Heart right ventricle (tissue), 16 donors: ENCODE data around the gene ADAMTSL3. TPM values are rescaled to one million over a fixed set of nuclear protein-coding genes. Genes with fewer than 3 reads are reported as not detected.

Source experiments
- ATAC-seq, 8 donors: fragments of 200-7000 bp; cut with Tn5 transposase; one replicate each; pipeline ENCODE4 v1.9.1; 2020; ENCODE audit warnings: mild to moderate bottlenecking in 8 of 8, moderate library complexity in 8 of 8, moderate number of reproducible peaks in 1 of 8
- DNase-seq, 2 donors: peaks; one replicate each; pipeline ENCODE4 v3.0.0-alpha.2; 2020
- H3K27ac ChIP-seq, 10 donors: fragments of 200-600 bp; sonication (generic) in 2 of 10; one replicate each; pipeline versions ENCODE4 v1.5.0 to v1.8.0; 2020 to 2022; ENCODE audit warnings: mild to moderate bottlenecking in 3 of 10
- H3K27me3 ChIP-seq, 7 donors: fragments of 200-600 bp; one replicate each; pipeline ENCODE4 v1.8.0; 2021 to 2022; ENCODE audit warnings: mild to moderate bottlenecking in 2 of 7
- H3K36me3 ChIP-seq, 9 donors: fragments of 200-600 bp; sonication (generic) in 1 of 9; one replicate each; pipeline versions ENCODE4 v1.5.0 to v1.8.0; 2020 to 2022; ENCODE audit warnings: mild to moderate bottlenecking in 2 of 9
- H3K4me1 ChIP-seq, 9 donors: fragments of 200-600 bp; sonication (generic) in 1 of 9; one replicate each; pipeline versions ENCODE4 v1.5.0 to v1.8.0; 2020 to 2022; ENCODE audit warnings: mild to moderate bottlenecking in 4 of 9
- H3K4me3 ChIP-seq, 10 donors: fragments of 200-600 bp; sonication (generic) in 2 of 10; one replicate each; pipeline versions ENCODE4 v1.5.0 to v1.8.0; 2020 to 2022; ENCODE audit warnings: mild to moderate bottlenecking in 7 of 10, moderate library complexity in 2 of 10
- H3K9me3 ChIP-seq, 11 donors: fragments of 200-600 bp in 10 of 11; sonication (generic) in 2 of 11; one replicate each; pipeline versions ENCODE4 v1.5.0 to v1.8.0; 2013 to 2022; ENCODE audit warnings: mild to moderate bottlenecking in 2 of 11, control low read depth in 1 of 11, moderate library complexity in 1 of 11
- CTCF ChIP-seq, 9 donors: fragments of 200-600 bp; sonication (generic) in 2 of 9; IDR thresholded peaks; one replicate each; pipeline versions ENCODE4 v1.5.0 to v1.8.0; 2021 to 2022; ENCODE audit warnings: antibody characterized with exemption in 9 of 9, mild to moderate bottlenecking in 5 of 9, moderate library complexity in 1 of 9
- WGBS, 2 donors: extraction: QIAGEN DNeasy Blood & Tissue Kit; methylation state at CpG; one replicate each; pipeline ENCODE4 v1.1.7; 2013; ENCODE audit warnings: inconsistent platforms in 1 of 2; 5-methylcytosine and 5-hydroxymethylcytosine counted together
- intact Hi-C, 10 donors: fragments of 100-400 bp; cut with DNase I; formaldehyde crosslinking; loops; one replicate each; pipeline versions ENCODE4 v1.11.1 to v1.14.2; 2022
- polyA plus RNA-seq, 2 donors: library from polyadenylated mRNA; stranded (reverse); fragments of 200-250 nt; gene quantifications; one replicate each; pipeline ENCODE4 v1.2.3, GENCODE V29; 2013
- total RNA-seq, 10 donors: library from RNA; stranded (reverse); fragmentation: NEBNext Ultra II Directional in 3 of 10; extraction: Animal tissue kit (Norgen Biotek cat#: 25700) in 3 of 10; gene quantifications; one replicate each; pipeline versions ENCODE4 v1.2.1 to v1.2.4, GENCODE V29; 2021 to 2023
- donor health status: Arrhythmogenic right ventricular cardiomyopathy.
- donor health status: ischemic (EF 13 %, LVEDD 7.1; RV severe dilation, severe dysfunction).
- donor health status: healthy with polysubstance abuse.
- donor health status: DM: no; HTN: yes; CAD: no.
- donor health status: DM: no; HTN: no; CAD: no.
- donor health status: ischemic (EF 25% LVEDD 6.9; RV normal size, moderate dysfunction).
- donor health status: ischemic (EF 25% LVEDD 5.7; RV mildly dilated, moderate dysfunction).
- donor health status: healthy.
- donor health status: DM: yes; HTN: yes; CAD: no.
- donor health status: Ischemic cardiomyopathy.
- donor health status: ischemic (EF 35%, LVEDD 5.7; RV mildly dilated, moderate dysfunction).
- donor health status: nonischemic (EF 11% LVEDD 7.7; RV severe dilation, severe dysfunction).
- donor health status: DM: yes; HTN: yes; CAD: no.
- donor health status: PGD.
- donor health status: ischemic (EF 29% LVEDD 5.4; RV normal size, mild dysfunction).
- donor health status: nonischemic (EF 23%, LVEDD 6.1; RV moderate dilation, normal function).

ADAMTSL3 gene
- total and polyA plus RNA-seq, 12 donors, result 1.6 to 15.4 (median 11.0) TPM

DNA sequence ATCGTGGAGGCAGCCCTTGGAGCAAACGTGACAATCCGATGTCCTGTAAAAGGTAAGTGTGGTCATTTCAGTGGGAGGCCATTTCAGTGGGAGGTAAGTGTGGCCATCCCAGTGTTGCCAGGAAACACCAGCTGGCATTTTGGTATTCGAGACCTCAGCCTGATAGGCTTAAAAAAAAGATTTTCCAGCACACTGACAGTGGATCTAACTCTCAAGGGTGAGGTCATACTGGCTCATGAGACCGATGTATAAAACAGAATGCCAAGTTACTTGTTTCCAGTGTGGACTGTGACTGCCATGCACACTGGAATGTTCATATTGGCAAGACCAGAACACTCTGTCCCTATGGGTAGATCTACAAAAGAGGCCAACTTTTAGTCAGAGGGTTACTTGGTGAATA is 337.2 kb downstream of the ADAMTSL3 start:
- ATAC-seq, result peak in 6 of 8 donors; percentile 16 to 94 (median 41)
- no peaks in the 10 kb centered on the region for H3K27me3 ChIP-seq
- intact Hi-C loops, result no loop called here
- no peak overlapping the region for H3K4me3 ChIP-seq
- DNase-seq, result no peak
- WGBS, 2 donors, result 69 to 85% methylated on average over 5 of the region's 5 CpGs
- H3K36me3 ChIP-seq, result peaks cover 0 to 28% (median 0%) of the 10 kb centered on the region in 9 donors
- no peak for TF ChIP-seq CTCF (IDR thresholded peaks at IDR 0.05)
- no peaks in the 10 kb centered on the region for H3K9me3 ChIP-seq
- no peak overlapping the region for H3K27ac ChIP-seq
- H3K4me1 ChIP-seq, result peaks cover 0 to 5% (median 0%) of the 10 kb centered on the region in 9 donors

DNA sequence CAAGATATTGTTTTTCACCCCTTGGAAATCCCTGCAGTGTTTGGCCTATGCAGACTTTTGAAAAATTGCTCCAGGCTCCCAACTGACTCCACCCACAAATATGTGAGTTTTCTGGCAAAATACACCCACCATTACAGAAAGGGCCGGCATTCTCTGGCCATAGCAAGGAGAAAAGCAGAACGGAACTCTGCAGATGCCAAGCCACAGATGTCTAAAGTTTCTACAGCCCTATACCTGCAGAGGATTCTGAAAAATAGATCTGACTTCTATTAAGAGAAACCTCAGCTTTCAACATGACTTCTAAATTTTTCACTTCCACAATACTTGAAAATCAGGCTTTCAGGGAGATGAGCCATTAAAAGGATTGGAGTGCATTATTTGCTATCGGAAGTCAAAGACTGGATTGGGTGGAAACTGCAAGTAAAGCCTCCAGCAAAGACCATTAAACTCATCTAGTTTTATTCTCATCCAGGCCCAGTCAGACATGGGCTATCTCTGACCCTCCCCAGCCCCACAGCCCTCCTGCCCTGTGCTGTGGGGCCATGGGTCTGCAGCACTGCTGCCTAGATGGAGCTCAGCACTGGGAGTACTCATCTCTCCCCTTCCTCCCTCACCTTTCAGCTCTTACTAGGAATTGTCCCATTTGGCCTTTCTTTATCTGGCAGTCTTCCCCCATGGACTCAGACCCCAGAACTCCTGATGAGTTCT is 338.6 kb downstream of the ADAMTSL3 start:
- Histone ChIP-seq H3K36me3 (peaks cover 0 to 28% (median 0%) of the 10 kb centered on the region in 9 donors), H3K27ac (no peak overlapping the region), H3K4me1 (peaks cover 0 to 5% (median 0%) of the 10 kb centered on the region in 9 donors), H3K4me3 (no peak overlapping the region), H3K9me3 (peaks cover 0 to 10% (median 0%) of the 10 kb centered on the region in 11 donors), H3K27me3 (no peaks in the 10 kb centered on the region)
- ATAC-seq (no peak), DNase-seq (no peak)
- no peak for TF ChIP-seq CTCF (IDR thresholded peaks at IDR 0.05)
- 83 to 95% methylated on average over 3 of the region's 3 CpGs for WGBS, 2 donors
- intact Hi-C loops, result no loop called here

GRCh38 chr15:83993591-83993990 is 339.7 kb downstream of the ADAMTSL3 start:
- no peak for TF ChIP-seq CTCF (IDR thresholded peaks at IDR 0.05)
- no peaks in the 10 kb centered on the region for H3K27me3 ChIP-seq
- H3K27ac ChIP-seq, result no peak overlapping the region
- H3K4me3 ChIP-seq, result no peak overlapping the region
- no peak for ATAC-seq
- intact Hi-C loops, result no loop called here
- no peak for DNase-seq
- H3K4me1 ChIP-seq, result peaks cover 0 to 5% (median 0%) of the 10 kb centered on the region in 9 donors
- H3K9me3 ChIP-seq, result peaks cover 0 to 10% (median 0%) of the 10 kb centered on the region in 11 donors
- 95 to 97% methylated on average over 2 of the region's 2 CpGs for WGBS, 2 donors
- peaks cover 0 to 28% (median 0%) of the 10 kb centered on the region in 9 donors for H3K36me3 ChIP-seq

DNA sequence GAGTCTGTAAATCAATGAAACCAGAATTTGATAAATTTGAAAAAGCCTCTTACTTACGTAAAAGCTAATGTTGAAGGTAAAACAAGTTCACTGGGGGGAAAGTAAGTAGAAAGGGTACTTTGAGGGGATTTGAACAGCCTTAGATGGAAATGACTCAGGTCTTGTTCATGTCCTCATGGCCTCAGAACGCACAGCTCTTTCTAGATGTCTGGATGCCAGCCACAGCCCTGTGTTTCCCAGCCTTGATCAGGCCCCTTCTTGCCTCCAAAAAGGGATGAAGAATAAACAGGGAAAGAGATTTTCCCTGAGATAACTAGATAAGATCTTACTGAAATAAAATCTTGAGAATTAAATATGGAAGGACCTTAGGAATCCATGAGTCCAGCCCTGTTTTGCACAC is 344.6 kb downstream of the ADAMTSL3 start:
- H3K4me3 ChIP-seq, result no peak overlapping the region
- intact Hi-C loops, result no loop called here
- peaks cover 0 to 10% (median 0%) of the 10 kb centered on the region in 11 donors for H3K9me3 ChIP-seq
- no peak for TF ChIP-seq CTCF (IDR thresholded peaks at IDR 0.05)
- H3K4me1 ChIP-seq, result no peaks in the 10 kb centered on the region
- H3K27me3 ChIP-seq, result no peaks in the 10 kb centered on the region
- ATAC-seq, result no peak
- WGBS, 2 donors, result 96 to 98% methylated on average over 2 of the region's 2 CpGs
- no peak overlapping the region for H3K27ac ChIP-seq
- no peak for DNase-seq
- H3K36me3 ChIP-seq, result peaks cover 0 to 6% (median 0%) of the 10 kb centered on the region in 9 donors
